Suprapubic skin (tissue), 4 donors: ENCODE data around the gene PRKD3. TPM values are rescaled to one million over a fixed set of nuclear protein-coding genes. Genes with fewer than 3 reads are reported as not detected.

Experiments used
- DNase-seq, 2 donors: peaks; one replicate each; pipeline ENCODE4 v3.0.0-alpha.2; 2019; ENCODE audit warnings: low spot score in 2 of 2
- H3K27ac ChIP-seq: fragments of 200-600 bp; sonication (generic); one replicate; pipeline ENCODE4 v1.5.1; 2019
- H3K27me3 ChIP-seq: fragments of 200-600 bp; sonication (generic); one replicate; pipeline ENCODE4 v1.5.1; 2019
- H3K36me3 ChIP-seq: fragments of 200-600 bp; sonication (generic); one replicate; pipeline ENCODE4 v1.5.1; 2019
- H3K4me1 ChIP-seq: fragments of 200-600 bp; sonication (generic); one replicate; pipeline ENCODE4 v1.5.1; 2019
- H3K4me3 ChIP-seq: fragments of 200-600 bp; sonication (generic); one replicate; pipeline ENCODE4 v1.5.1; 2019; ENCODE audit warnings: mild to moderate bottlenecking
- H3K9me3 ChIP-seq: fragments of 200-600 bp; sonication (generic); one replicate; pipeline ENCODE4 v1.5.1; 2019
- CTCF ChIP-seq, 2 donors: fragments of 200-600 bp in 1 of 2; fragments of 450-650 bp in 1 of 2; sonication (generic) in 1 of 2; IDR thresholded peaks; one replicate each; pipeline ENCODE4 v1.5.1; 2016 to 2019; ENCODE audit warnings: antibody characterized with exemption in 2 of 2, mild to moderate bottlenecking in 1 of 2, moderate library complexity in 1 of 2
- EP300 ChIP-seq: sonication (generic); formaldehyde crosslinking; IDR thresholded peaks from one replicate; pipeline ENCODE4 v1.6.1; 2017; ENCODE audit warnings: antibody characterized with exemption
- POLR2A ChIP-seq, 2 donors: fragments of 450-650 bp; IDR thresholded peaks; one replicate each; pipeline ENCODE4 v1.6.1; 2017; ENCODE audit warnings: antibody characterized with exemption in 2 of 2, mild to moderate bottlenecking in 2 of 2, moderate library complexity in 2 of 2
- POLR2AphosphoS5 ChIP-seq, 3 donors: sonication (generic); formaldehyde crosslinking; IDR thresholded peaks; one replicate each; pipeline ENCODE4 v1.6.1; 2017; ENCODE audit warnings: antibody characterized with exemption in 3 of 3
- WGBS: methylation state at CpG from one replicate; pipeline ENCODE4 v1.1.5; 2018; 5-methylcytosine and 5-hydroxymethylcytosine counted together
- total RNA-seq, 4 donors: library from RNA; depleted of rRNA; stranded (reverse); fragments of >200 nt; gene quantifications; one replicate each; pipeline ENCODE4 v1.1.0, GENCODE V29; 2016

Gene PRKD3
- total RNA-seq, 4 donors from 2014 or later = 20.8 to 50.0 (median 34.3) TPM

- Histone ChIP-seq H3K4me1 (no peaks in the 10 kb centered on the region), H3K36me3 (peaks cover 75% of the 10 kb centered on the region), H3K27me3 (no peaks in the 10 kb centered on the region), H3K9me3 (no peaks in the 10 kb centered on the region), H3K27ac (no peak overlapping the region), H3K4me3 (no peak overlapping the region)
- no peak for DNase-seq
- WGBS = 77% methylated on average over 2 of the region's 2 CpGs
- TF ChIP-seq EP300 = no peak
- no peak for TF ChIP-seq POLR2A (IDR thresholded peaks at IDR 0.05)
- TF ChIP-seq POLR2AphosphoS5 (IDR thresholded peaks at IDR 0.05) = no peak
- TF ChIP-seq CTCF (IDR thresholded peaks at IDR 0.05) = no peak
Observed at GRCh38 chr2:37276291-37276690, 48.3 kb downstream of the PRKD3 start.

Other genes with a start within 250 kb of the PRKD3 start
- gene HEATR5B, start 240.5 kb downstream of the PRKD3 start, total RNA-seq = 10 to 100 TPM; 25.6 to 65.3 (median 45.3) TPM
- gene GPATCH11, start 240.3 kb downstream of the PRKD3 start, total RNA-seq = 10 to 100 TPM in 1 of 4 donors, 1 to 10 TPM in 3; 3.2 to 14.2 (median 5.6) TPM
- 10 to 100 TPM in 1 of 4 donors, 1 to 10 TPM in 3; 6.5 to 10.8 (median 9.1) TPM for gene EIF2AK2, start 167.9 kb downstream of the PRKD3 start, total RNA-seq
- not detected for gene SULT6B1, start 136.2 kb downstream of the PRKD3 start, total RNA-seq
- gene CEBPZOS, start 128.3 kb downstream of the PRKD3 start, total RNA-seq = 10 to 100 TPM; 16.3 to 33.6 (median 20.1) TPM
- 10 to 100 TPM; 29.5 to 34.9 (median 32.1) TPM for gene CEBPZ, start 93.2 kb downstream of the PRKD3 start, total RNA-seq
- gene NDUFAF7, start 93.2 kb downstream of the PRKD3 start, total RNA-seq = 10 to 100 TPM in 3 of 4 donors, 1 to 10 TPM in 1; 9.8 to 20.8 (median 12.3) TPM
- gene QPCT, start 19.8 kb upstream of the PRKD3 start, total RNA-seq = 10 to 100 TPM; 20.7 to 75.5 (median 47.6) TPM